Measurements from ENCODE around the gene DAAM1.

DAAM1 gene

GRCh38 chr14:59360923-59361794 is 172.7 kb downstream of the DAAM1 start:
- Histone ChIP-seq H3K27me3 (replicated peaks in 2 of 5; ENCODE audit: control insufficient read depth in 4 of 5, insufficient read depth in 5 of 5, low read length in 4 of 5) (no peaks in the 10 kb centered on the region), H3K4me1 (ENCODE audit: control extremely low read depth in 1 of 4, control insufficient read depth in 4 of 4, insufficient read depth in 4 of 4, low read length in 3 of 4) (peaks cover 8 to 42% (median 22%) of the 10 kb centered on the region in 4 experiments), H3K36me3 (ENCODE audit: control insufficient read depth in 4 of 4, insufficient read depth in 4 of 4, low read length in 3 of 4) (peaks cover 0 to 7% (median 0%) of the 10 kb centered on the region in 4 experiments), H3K9me3 (ENCODE audit: control extremely low read depth in 1 of 5, control insufficient read depth in 4 of 5, insufficient read depth in 2 of 5, low read depth in 1 of 5, low read length in 4 of 5) (no peaks in the 10 kb centered on the region), H3K27ac (ENCODE audit: insufficient read depth in 1 of 2, low read depth in 1 of 2, low read length in 2 of 2, poor library complexity in 1 of 2, severe bottlenecking in 2 of 2) (no peak overlapping the region), H3K4me3 (ENCODE audit: control insufficient read depth in 1 of 7, extremely low read depth in 1 of 7, insufficient read depth in 4 of 7, low read depth in 2 of 7, low read length in 6 of 7) (no peak overlapping the region)
- peak; percentile 54 to 92 (median 90) for DNase-seq
- CTCF ChIA-PET: no interaction called here
- WGBS (ENCODE audit: insufficient coverage): 65% methylated on average over 12 of the region's 13 CpGs
- POLR2A ChIA-PET: no interaction called here

- Histone ChIP-seq H3K9me3 (ENCODE audit: control extremely low read depth in 1 of 5, control insufficient read depth in 4 of 5, insufficient read depth in 2 of 5, low read depth in 1 of 5, low read length in 4 of 5) (no peaks in the 10 kb centered on the region), H3K4me3 (ENCODE audit: control insufficient read depth in 1 of 7, extremely low read depth in 1 of 7, insufficient read depth in 4 of 7, low read depth in 2 of 7, low read length in 6 of 7) (no peak overlapping the region), H3K4me1 (ENCODE audit: control extremely low read depth in 1 of 4, control insufficient read depth in 4 of 4, insufficient read depth in 4 of 4, low read length in 3 of 4) (peaks cover 8 to 42% (median 22%) of the 10 kb centered on the region in 4 experiments), H3K27ac (ENCODE audit: insufficient read depth in 1 of 2, low read depth in 1 of 2, low read length in 2 of 2, poor library complexity in 1 of 2, severe bottlenecking in 2 of 2) (no peak overlapping the region), H3K36me3 (ENCODE audit: control insufficient read depth in 4 of 4, insufficient read depth in 4 of 4, low read length in 3 of 4) (peaks cover 0 to 7% (median 2%) of the 10 kb centered on the region in 4 experiments), H3K27me3 (replicated peaks in 2 of 5; ENCODE audit: control insufficient read depth in 4 of 5, insufficient read depth in 5 of 5, low read length in 4 of 5) (no peaks in the 10 kb centered on the region)
- ChIA-PET CTCF (no interaction called here), POLR2A (no interaction called here)
- 100% methylated on average over 1 of the region's 2 CpGs for WGBS (ENCODE audit: insufficient coverage)
- no peak for DNase-seq
Observed at GRCh38 chr14:59362513-59362912, 174.0 kb downstream of the DAAM1 start.

GRCh38 chr14:59363531-59364226 is 175.2 kb downstream of the DAAM1 start:
- H3K27ac ChIP-seq (ENCODE audit: insufficient read depth in 1 of 2, low read depth in 1 of 2, low read length in 2 of 2, poor library complexity in 1 of 2, severe bottlenecking in 2 of 2): no peak overlapping the region

GRCh38 chr14:59370158-59370742 is 181.8 kb downstream of the DAAM1 start:
- no peaks in the 10 kb centered on the region for H3K9me3 ChIP-seq (ENCODE audit: control extremely low read depth in 1 of 5, control insufficient read depth in 4 of 5, insufficient read depth in 2 of 5, low read depth in 1 of 5, low read length in 4 of 5)
- CTCF ChIA-PET: no interaction called here
- POLR2A ChIA-PET: no interaction called here
- H3K4me3 ChIP-seq (ENCODE audit: control insufficient read depth in 1 of 7, extremely low read depth in 1 of 7, insufficient read depth in 4 of 7, low read depth in 2 of 7, low read length in 6 of 7): no peak overlapping the region
- H3K27me3 ChIP-seq (replicated peaks in 2 of 5; ENCODE audit: control insufficient read depth in 4 of 5, insufficient read depth in 5 of 5, low read length in 4 of 5): no peaks in the 10 kb centered on the region
- DNase-seq: no peak
- H3K27ac ChIP-seq (ENCODE audit: insufficient read depth in 1 of 2, low read depth in 1 of 2, low read length in 2 of 2, poor library complexity in 1 of 2, severe bottlenecking in 2 of 2): no peak overlapping the region
- no CpG with 5 or more reads among the region's 3 CpGs for WGBS (ENCODE audit: insufficient coverage)
- H3K4me1 ChIP-seq (ENCODE audit: control extremely low read depth in 1 of 4, control insufficient read depth in 4 of 4, insufficient read depth in 4 of 4, low read length in 3 of 4): no peaks in the 10 kb centered on the region
- peaks cover 0 to 12% (median 5%) of the 10 kb centered on the region in 4 experiments for H3K36me3 ChIP-seq (ENCODE audit: control insufficient read depth in 4 of 4, insufficient read depth in 4 of 4, low read length in 3 of 4)

More at GRCh38 chr14:59363531-59364226, 175.2 kb downstream of the DAAM1 start:
- Histone ChIP-seq H3K36me3 (ENCODE audit: control insufficient read depth in 4 of 4, insufficient read depth in 4 of 4, low read length in 3 of 4) (peaks cover 0 to 12% (median 7%) of the 10 kb centered on the region in 4 experiments), H3K27me3 (replicated peaks in 2 of 5; ENCODE audit: control insufficient read depth in 4 of 5, insufficient read depth in 5 of 5, low read length in 4 of 5) (no peaks in the 10 kb centered on the region), H3K4me1 (ENCODE audit: control extremely low read depth in 1 of 4, control insufficient read depth in 4 of 4, insufficient read depth in 4 of 4, low read length in 3 of 4) (peaks cover 6 to 32% (median 16%) of the 10 kb centered on the region in 4 experiments), H3K4me3 (ENCODE audit: control insufficient read depth in 1 of 7, extremely low read depth in 1 of 7, insufficient read depth in 4 of 7, low read depth in 2 of 7, low read length in 6 of 7) (no peak overlapping the region), H3K9me3 (ENCODE audit: control extremely low read depth in 1 of 5, control insufficient read depth in 4 of 5, insufficient read depth in 2 of 5, low read depth in 1 of 5, low read length in 4 of 5) (no peaks in the 10 kb centered on the region)
- no peak for DNase-seq
- 100% methylated on average over 3 of the region's 5 CpGs for WGBS (ENCODE audit: insufficient coverage)
- ChIA-PET CTCF (no interaction called here), POLR2A (no interaction called here)

GRCh38 chr14:59371771-59372170 is 183.3 kb downstream of the DAAM1 start:
- H3K36me3 ChIP-seq (ENCODE audit: control insufficient read depth in 4 of 4, insufficient read depth in 4 of 4, low read length in 3 of 4): peaks cover 0 to 12% (median 5%) of the 10 kb centered on the region in 4 experiments
- no peak for DNase-seq
- no CpG with 5 or more reads among the region's 2 CpGs for whole genome bisulfite sequencing (ENCODE audit: insufficient coverage)
- no peaks in the 10 kb centered on the region for H3K4me1 ChIP-seq (ENCODE audit: control extremely low read depth in 1 of 4, control insufficient read depth in 4 of 4, insufficient read depth in 4 of 4, low read length in 3 of 4)
- H3K27ac ChIP-seq (ENCODE audit: insufficient read depth in 1 of 2, low read depth in 1 of 2, low read length in 2 of 2, poor library complexity in 1 of 2, severe bottlenecking in 2 of 2): no peak overlapping the region
- H3K27me3 ChIP-seq (replicated peaks in 2 of 5; ENCODE audit: control insufficient read depth in 4 of 5, insufficient read depth in 5 of 5, low read length in 4 of 5): no peaks in the 10 kb centered on the region
- no peak overlapping the region for H3K4me3 ChIP-seq (ENCODE audit: control insufficient read depth in 1 of 7, extremely low read depth in 1 of 7, insufficient read depth in 4 of 7, low read depth in 2 of 7, low read length in 6 of 7)
- ChIA-PET CTCF (no interaction called here), POLR2A (no interaction called here)
- no peaks in the 10 kb centered on the region for H3K9me3 ChIP-seq (ENCODE audit: control extremely low read depth in 1 of 5, control insufficient read depth in 4 of 5, insufficient read depth in 2 of 5, low read depth in 1 of 5, low read length in 4 of 5)

GRCh38 chr14:59374048-59374447 is 185.6 kb downstream of the DAAM1 start:
- POLR2A ChIA-PET: no interaction called here
- WGBS (ENCODE audit: insufficient coverage): 100% methylated on average over 2 of the region's 3 CpGs
- no peak for DNase-seq
- Histone ChIP-seq H3K27ac (ENCODE audit: insufficient read depth in 1 of 2, low read depth in 1 of 2, low read length in 2 of 2, poor library complexity in 1 of 2, severe bottlenecking in 2 of 2) (no peak overlapping the region), H3K36me3 (ENCODE audit: control insufficient read depth in 4 of 4, insufficient read depth in 4 of 4, low read length in 3 of 4) (no peaks in the 10 kb centered on the region), H3K9me3 (ENCODE audit: control extremely low read depth in 1 of 5, control insufficient read depth in 4 of 5, insufficient read depth in 2 of 5, low read depth in 1 of 5, low read length in 4 of 5) (no peaks in the 10 kb centered on the region), H3K4me3 (ENCODE audit: control insufficient read depth in 1 of 7, extremely low read depth in 1 of 7, insufficient read depth in 4 of 7, low read depth in 2 of 7, low read length in 6 of 7) (no peak overlapping the region), H3K27me3 (replicated peaks in 2 of 5; ENCODE audit: control insufficient read depth in 4 of 5, insufficient read depth in 5 of 5, low read length in 4 of 5) (no peaks in the 10 kb centered on the region), H3K4me1 (ENCODE audit: control extremely low read depth in 1 of 4, control insufficient read depth in 4 of 4, insufficient read depth in 4 of 4, low read length in 3 of 4) (no peaks in the 10 kb centered on the region)
- CTCF ChIA-PET: no interaction called here

- H3K27ac ChIP-seq (ENCODE audit: insufficient read depth in 1 of 2, low read depth in 1 of 2, low read length in 2 of 2, poor library complexity in 1 of 2, severe bottlenecking in 2 of 2): no peak overlapping the region
- H3K4me3 ChIP-seq (ENCODE audit: control insufficient read depth in 1 of 7, extremely low read depth in 1 of 7, insufficient read depth in 4 of 7, low read depth in 2 of 7, low read length in 6 of 7): no peak overlapping the region
- H3K9me3 ChIP-seq (ENCODE audit: control extremely low read depth in 1 of 5, control insufficient read depth in 4 of 5, insufficient read depth in 2 of 5, low read depth in 1 of 5, low read length in 4 of 5): no peaks in the 10 kb centered on the region
- no peak for DNase-seq
- H3K36me3 ChIP-seq (ENCODE audit: control insufficient read depth in 4 of 4, insufficient read depth in 4 of 4, low read length in 3 of 4): no peaks in the 10 kb centered on the region
- WGBS (ENCODE audit: insufficient coverage): 100% methylated on average over 1 of the region's 3 CpGs
- POLR2A ChIA-PET: no interaction called here
- H3K27me3 ChIP-seq (replicated peaks in 2 of 5; ENCODE audit: control insufficient read depth in 4 of 5, insufficient read depth in 5 of 5, low read length in 4 of 5): no peaks in the 10 kb centered on the region
- CTCF ChIA-PET: no interaction called here
- no peaks in the 10 kb centered on the region for H3K4me1 ChIP-seq (ENCODE audit: control extremely low read depth in 1 of 4, control insufficient read depth in 4 of 4, insufficient read depth in 4 of 4, low read length in 3 of 4)
Observed at GRCh38 chr14:59376686-59377085, 188.2 kb downstream of the DAAM1 start.

Measured in common myeloid progenitor, CD34-positive (primary cell).